GM18951 (cell line): Measurements from ENCODE around the gene DNASE2B.

Experiments used
- POLR2A ChIP-seq: IDR thresholded peaks from 4 replicates; pipeline ENCODE4 v1.6.1; 2011; ENCODE audit warnings: mild to moderate bottlenecking; ENCODE audit not compliant: insufficient read length, insufficient read depth; ENCODE audit errors: extremely low read depth
- in situ Hi-C: fragments of 300-500 bp; cut with MboI; formaldehyde crosslinking; loops from one replicate; pipeline ENCODE4 v1.12.0; 2022; ENCODE audit warnings: low sequenced_read_pairs, mixed read lengths, inconsistent platforms; ENCODE audit not compliant: unreplicated experiment

DNASE2B gene

DNA sequence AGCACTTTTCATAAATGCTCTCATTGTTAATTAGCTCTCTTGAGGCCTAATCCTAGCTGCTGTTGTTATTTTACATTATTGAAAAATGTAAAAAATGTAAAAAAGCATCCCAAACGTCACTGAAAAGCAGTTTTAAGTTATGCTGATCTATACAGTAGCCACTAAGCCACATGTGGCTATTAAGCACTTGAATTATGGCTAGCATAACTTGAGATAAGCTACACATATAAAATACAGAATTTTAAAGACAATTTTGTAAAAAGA lies 18.4 kb upstream of the DNASE2B start:
- TF ChIP-seq POLR2A, result no peak
- in situ Hi-C loops, result no loop called here

DNA sequence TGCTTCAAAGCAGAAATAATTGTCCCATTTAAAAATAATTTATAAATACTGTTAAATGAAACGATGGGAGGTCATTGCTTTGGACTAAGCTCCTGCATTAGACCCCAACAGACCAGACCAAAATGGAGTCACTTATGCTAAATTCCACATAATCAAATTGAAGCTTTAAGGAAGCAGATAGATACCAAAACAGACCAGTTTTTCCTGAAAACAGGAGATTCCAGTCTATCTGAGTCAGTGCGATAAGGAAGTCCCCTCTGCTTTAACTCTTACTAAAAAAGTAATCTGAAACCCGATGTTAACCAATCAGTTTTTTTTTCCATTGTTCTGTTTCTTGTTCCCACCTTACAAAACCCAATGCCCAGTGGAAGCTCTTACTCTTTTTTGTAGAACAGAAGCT lies 16.2 kb upstream of the DNASE2B start:
- no peak for TF ChIP-seq POLR2A
- in situ Hi-C loops, result no loop called here

DNA sequence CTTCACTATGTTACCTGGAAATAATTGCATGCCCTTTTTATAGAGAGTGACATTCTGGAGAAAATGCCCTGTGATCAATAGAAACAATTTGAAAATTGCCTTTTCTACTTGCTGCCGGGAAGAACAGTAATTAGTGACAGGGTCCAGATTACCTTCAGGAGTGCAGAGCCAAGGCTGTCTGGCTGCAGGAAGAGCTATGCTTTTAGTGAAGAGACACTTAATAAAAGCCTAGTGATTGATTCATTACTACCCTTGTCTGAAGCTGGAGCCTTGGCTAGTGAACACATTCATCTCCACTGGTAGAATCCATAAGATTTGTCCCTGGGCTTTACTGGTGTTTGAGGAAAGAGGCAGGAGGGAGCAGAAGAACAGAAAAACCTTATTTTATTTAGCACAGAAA lies 12.9 kb upstream of the DNASE2B start:
- no peak for TF ChIP-seq POLR2A
- in situ Hi-C loops, result no loop called here

DNA sequence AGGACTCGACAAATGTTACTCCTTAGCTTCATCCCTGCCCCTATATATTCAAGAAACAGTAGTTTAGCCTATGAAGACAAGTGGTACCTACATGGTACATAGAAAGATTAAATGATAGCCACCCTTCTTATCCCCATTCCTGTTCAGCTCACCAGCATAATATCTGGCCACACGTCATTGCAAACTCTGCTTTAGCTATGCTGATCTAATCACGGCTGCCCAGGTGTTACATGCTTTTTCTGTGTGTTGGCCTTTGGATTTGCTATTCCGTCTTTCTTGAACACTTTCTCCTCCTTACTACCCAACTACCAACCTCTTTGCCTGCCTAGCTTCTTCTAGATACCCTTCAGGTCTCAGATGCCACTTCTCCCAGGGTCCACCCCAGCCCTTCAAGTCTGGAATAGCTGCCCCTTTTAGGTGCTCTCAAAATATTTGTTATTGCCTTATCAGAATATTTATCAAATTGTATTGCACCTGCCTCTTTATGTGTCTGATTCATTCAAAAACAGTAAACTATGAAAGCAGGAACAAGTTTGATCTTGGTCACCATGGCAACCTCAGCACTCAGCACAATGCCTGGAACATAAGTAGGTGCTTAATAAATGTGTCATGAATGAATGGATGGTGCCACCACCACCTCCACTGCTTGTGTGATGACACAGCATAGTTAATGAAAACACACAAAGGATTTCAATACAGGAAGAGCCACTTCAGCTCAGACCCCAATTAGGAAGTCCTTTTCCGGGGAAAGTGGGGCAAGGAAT lies 11.4 kb upstream of the DNASE2B start:
- TF ChIP-seq POLR2A, result no peak
- in situ Hi-C loops, result no loop called here

DNA sequence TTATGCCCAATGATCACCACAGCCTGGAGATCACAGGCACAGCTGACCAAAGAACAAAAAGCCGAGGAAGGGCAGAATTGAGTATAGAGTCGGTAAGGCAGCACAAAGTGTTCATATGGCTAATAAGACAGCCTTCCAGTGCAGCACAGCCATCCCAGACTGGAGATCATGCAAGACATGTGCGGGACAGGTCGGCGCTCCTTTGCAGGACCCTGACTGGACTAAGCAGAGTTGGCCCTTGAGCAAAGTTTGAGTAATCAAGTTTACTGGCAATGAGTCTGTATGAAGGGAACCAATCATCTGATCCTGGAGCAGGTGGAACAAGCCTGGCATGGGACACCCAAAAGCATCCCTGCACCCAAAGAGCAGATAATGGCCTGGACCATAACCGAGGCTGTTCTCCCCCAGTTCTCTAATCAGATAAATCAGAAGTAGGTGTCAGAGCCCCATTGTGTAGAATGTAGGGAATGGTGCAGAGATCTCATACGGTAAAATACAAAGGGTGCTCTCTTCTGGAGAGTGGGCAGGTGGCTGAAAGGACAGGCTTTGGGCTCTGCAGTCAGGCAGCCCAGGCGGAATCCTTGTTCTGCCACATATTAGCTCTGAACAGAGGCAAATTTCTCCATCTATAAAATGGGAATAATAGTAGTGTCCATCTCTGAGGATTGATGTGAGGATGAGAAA lies 10.7 kb upstream of the DNASE2B start:
- in situ Hi-C loops, result no loop called here
- no peak for TF ChIP-seq POLR2A

DNA sequence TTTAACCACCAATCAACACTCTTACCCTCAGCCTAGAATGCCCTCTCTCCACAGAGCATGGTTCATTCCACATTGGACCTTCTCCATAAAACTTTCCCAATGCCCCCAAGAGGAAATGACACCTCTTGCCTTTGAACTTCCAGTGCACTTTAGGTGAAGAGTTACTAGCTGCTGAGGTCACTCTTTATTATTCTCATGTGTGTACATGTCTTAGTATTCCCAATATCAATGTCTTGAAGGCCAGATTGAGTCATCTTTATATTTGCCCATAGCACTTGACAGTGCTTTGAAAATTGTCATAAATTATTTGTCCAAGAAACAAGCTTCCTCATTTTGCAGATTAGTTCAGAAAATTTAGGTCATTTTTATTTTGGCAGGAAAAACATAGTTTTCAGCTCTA lies 8.1 kb upstream of the DNASE2B start:
- in situ Hi-C loops, result no loop called here
- TF ChIP-seq POLR2A, result no peak

DNA sequence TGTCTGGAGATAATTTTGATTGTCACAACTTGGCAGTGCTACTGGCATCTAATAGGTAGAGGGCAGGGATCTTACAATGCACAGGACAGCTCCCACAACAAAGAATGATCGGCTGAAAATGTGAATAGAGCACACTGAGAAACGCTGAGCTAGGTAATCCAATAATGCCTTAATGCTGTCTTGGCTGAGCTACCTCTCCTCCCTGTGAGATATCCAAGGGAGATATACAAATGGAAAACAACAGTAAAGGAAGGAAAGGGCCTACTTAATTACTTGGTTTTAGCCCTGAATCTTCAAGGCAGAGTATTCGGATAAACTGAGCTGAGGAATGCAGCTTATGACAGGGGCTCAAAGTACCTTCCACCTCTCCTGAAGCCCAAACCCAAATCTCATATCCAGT lies 2.9 kb downstream of the DNASE2B start:
- no peak for TF ChIP-seq POLR2A
- in situ Hi-C loops, result loop anchor here (25.0 kb wide), 1 partner anchor 464 kb away; no protein-coding TSS in a partner anchor

DNA sequence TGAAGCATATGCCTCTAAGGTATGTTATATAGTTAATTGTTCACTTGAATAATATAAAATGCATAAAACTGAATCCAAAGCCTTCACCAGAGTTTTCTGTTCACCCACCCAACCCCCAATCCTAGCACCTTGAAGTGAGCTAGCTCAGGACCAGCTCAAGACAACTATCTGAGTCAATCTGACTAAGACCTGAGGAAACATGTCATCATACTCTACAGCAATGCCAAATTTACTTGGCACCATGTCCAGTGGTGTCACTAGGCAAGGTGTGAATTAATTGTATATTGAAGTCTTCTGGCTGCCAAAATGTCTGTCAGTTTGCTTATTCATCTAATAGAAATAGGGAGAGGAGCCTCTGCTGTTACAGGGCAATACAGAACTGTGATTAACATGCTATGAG lies 3.8 kb downstream of the DNASE2B start:
- in situ Hi-C loops, result loop anchor here (25.0 kb wide), 1 partner anchor 465 kb away; no protein-coding TSS in a partner anchor
- no peak for TF ChIP-seq POLR2A

DNA sequence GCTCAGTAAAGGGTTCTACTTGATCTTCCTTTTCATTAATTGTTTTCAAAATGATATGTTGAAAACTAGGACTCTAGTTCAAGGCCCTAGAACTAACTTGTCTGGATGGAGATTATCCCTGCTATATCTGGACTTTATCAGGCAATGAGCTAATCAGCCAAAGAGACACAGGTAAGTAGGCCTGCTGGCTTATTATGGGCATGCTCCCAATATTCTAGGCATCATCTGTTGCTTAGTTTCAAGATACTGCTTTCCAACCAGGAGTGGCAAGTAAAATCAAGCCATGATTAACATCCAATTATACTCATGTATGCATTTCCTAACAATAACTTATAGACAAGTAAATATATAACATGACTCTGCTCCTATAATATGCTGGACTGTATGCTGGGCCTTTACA lies 4.2 kb downstream of the DNASE2B start:
- TF ChIP-seq POLR2A, result no peak
- in situ Hi-C loops, result loop anchor here (25.0 kb wide), 1 partner anchor 465 kb away; no protein-coding TSS in a partner anchor

DNA sequence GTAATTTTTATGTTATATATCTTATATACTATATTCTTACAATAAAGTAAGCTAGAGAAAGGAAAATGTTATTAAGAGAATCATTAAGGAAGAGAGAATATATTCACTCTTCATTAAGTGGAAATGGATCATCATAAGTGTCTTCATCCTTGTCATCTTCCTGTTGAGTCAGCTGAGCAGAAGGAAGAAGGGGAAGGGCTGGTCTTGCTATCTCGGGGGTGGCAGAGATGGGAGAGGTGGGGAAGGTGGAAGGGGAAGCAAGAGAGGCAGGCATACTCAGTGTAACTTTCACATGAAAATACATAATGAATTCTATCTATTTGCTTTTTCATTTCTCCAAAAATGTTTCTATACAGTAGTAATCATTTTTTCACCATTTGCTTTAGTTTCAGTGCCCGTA lies 5.1 kb downstream of the DNASE2B start:
- in situ Hi-C loops, result loop anchor here (25.0 kb wide), 1 partner anchor 466 kb away; no protein-coding TSS in a partner anchor
- TF ChIP-seq POLR2A, result no peak

DNA sequence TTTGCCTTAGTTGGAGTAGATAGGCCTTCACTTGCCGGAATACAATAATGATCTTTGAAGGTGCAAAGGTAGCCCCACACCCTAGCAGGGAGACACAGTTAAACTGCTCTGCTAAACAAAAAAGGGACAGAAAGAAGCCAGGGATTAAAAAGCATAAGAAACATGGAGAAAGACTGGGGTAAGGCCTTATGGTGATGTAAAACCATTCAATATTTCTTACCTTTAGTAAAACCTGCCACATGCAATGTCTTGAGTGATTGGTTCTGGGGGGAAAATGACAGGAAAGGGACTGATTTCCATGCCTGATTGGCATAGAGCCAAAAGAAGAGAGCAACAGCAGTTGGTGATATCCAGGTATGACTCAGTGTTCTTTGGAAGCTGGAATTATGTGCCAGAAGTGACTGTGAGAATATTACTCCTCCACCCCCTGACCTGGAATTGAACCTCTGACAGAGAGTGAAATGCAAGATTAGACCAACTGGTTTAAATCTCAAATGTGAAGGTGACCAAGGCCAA lies 8.1 kb downstream of the DNASE2B start:
- in situ Hi-C loops, result loop anchor here (25.0 kb wide), 1 partner anchor 469 kb away; no protein-coding TSS in a partner anchor
- TF ChIP-seq POLR2A, result no peak

DNA sequence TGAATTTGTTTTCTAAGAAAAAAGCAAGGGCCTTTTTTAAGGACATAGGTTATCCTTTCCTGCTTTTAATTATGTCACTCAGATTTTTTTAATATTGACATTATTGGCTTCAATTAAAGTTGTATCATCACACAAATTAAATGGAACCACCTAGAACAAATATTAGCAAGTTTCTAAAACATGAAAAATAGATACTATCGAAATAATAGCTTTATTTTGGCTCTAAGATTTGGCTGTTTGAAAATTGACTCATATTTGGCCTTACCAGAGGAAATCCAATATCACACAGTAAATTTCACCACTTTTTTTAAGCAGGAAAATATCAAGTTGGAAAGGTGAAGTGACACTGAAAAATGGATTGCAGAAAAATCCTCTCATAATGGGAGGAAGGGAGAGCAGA lies 9.2 kb downstream of the DNASE2B start:
- in situ Hi-C loops, result loop anchor here (25.0 kb wide), 1 partner anchor 470 kb away; no protein-coding TSS in a partner anchor
- TF ChIP-seq POLR2A, result no peak

DNA sequence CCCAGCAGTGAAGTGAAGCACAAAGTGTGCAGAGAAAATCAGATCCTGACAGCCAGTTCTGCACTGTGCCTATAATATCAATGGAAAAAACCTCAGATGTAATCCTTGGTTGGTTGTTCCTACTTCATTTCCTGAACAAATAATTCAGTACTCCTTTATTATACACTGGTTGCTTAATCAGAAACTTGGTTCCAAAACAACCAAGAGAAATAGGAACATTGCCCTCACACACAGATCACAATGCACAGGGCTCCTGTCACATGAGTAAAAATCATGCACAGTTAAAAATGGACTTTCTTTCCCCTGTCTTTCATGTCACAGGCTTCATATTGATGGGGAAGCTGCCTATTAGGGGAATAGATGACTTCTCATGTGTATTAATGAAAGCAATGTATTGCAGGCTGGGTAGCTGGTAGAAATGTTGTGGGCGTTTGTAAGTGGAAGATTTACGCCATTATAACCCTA lies 9.7 kb downstream of the DNASE2B start:
- no peak for TF ChIP-seq POLR2A
- in situ Hi-C loops, result loop anchor here (25.0 kb wide), 1 partner anchor 471 kb away; no protein-coding TSS in a partner anchor

DNA sequence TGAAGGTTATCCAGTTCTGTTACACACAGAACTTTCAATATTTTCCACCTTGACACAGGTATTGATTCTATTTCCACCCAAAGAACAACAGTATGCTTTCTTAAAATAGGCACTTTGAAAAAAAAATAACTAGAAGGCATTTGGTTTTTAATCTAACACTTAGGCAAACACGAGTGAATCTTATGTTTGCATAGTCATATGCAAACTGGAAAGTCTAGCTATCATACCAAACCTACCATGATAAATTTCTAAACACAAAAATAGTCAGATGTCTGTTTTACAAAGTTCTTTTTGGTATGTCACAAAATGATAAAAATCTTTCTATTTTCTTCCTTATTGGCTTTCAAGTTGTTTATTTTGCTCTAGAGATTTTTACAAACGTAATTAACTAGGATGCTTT lies 11.6 kb downstream of the DNASE2B start:
- in situ Hi-C loops, result loop anchor here (25.0 kb wide), 1 partner anchor 473 kb away; no protein-coding TSS in a partner anchor
- TF ChIP-seq POLR2A, result no peak
